Prostate gland (tissue), 2 donors: ENCODE data around the gene CCDC81.

Experiments
- CTCF ChIP-seq, 4 experiments: fragments of 200-600 bp in 2 of 4; fragments of 450-650 bp in 2 of 4; sonication (generic) in 2 of 4; IDR thresholded peaks; 1 replicate in 3 of 4; 2 replicates in 1 of 4; pipeline ENCODE4 v1.5.1; 2016 to 2019; ENCODE audit warnings: antibody characterized with exemption in 4 of 4, mild to moderate bottlenecking in 2 of 4, moderate library complexity in 2 of 4
- POLR2A ChIP-seq: fragments of 450-650 bp; IDR thresholded peaks from one replicate; pipeline ENCODE4 v1.6.1; 2016; ENCODE audit warnings: antibody characterized with exemption, mild to moderate bottlenecking
- POLR2AphosphoS5 ChIP-seq: sonication (generic); formaldehyde crosslinking; IDR thresholded peaks from one replicate; pipeline ENCODE4 v1.6.1; 2017; ENCODE audit warnings: antibody characterized with exemption

GRCh38 chr11:86386283-86386682 lies 11.6 kb downstream of the CCDC81 start:
- TF ChIP-seq POLR2A: no peak
- TF ChIP-seq CTCF (IDR thresholded peaks at IDR 0.05): no peak
- TF ChIP-seq POLR2AphosphoS5: no peak
